Gastrocnemius medialis (tissue), 4 donors: ENCODE data around the gene KMT2B.

Source experiments
- CTCF ChIP-seq, 5 experiments: fragments of 450-650 bp in 3 of 5; fragments of 200-600 bp in 2 of 5; sonication (generic) in 2 of 5; IDR thresholded peaks in 4 of 5; conservative IDR thresholded peaks in 1 of 5; 1 replicate in 4 of 5; 2 replicates in 1 of 5; pipeline ENCODE4 v1.5.1; 2016 to 2019; ENCODE audit warnings: antibody characterized with exemption in 5 of 5, mild to moderate bottlenecking in 3 of 5, moderate library complexity in 3 of 5
- POLR2A ChIP-seq, 2 donors: fragments of 450-650 bp; IDR thresholded peaks; one replicate each; pipeline ENCODE4 v1.6.1; 2017; ENCODE audit warnings: antibody characterized with exemption in 2 of 2, mild to moderate bottlenecking in 2 of 2, moderate library complexity in 2 of 2

GRCh38 chr19:35782589-35782988 is 64.8 kb downstream of the KMT2B start:
- TF ChIP-seq CTCF (IDR thresholded peaks at IDR 0.05 in 4 of 5, conservative IDR thresholded peaks at IDR 0.05 in 1 of 5) (no peak), POLR2A (IDR thresholded peaks at IDR 0.05) (no peak)
